NCI-H345 treated with DMSO at 0.1 percent for 48 hours (cell line): ENCODE measurements around the gene DSC2.
"Not testable (repeated sequence)": the region's sequence is repeated elsewhere in the genome, so short reads cannot be mapped to it uniquely, and the experiment has no call there.

Experiments used
- DNase-seq: peaks from one replicate; lab custom pipeline; 2025; ENCODE audit not compliant: unreplicated experiment; lab: John Stamatoyannopoulos, UW

The DSC2 gene

GRCh38 chr18:31102025-31102684 lies at the start of gene DSC2:
Gene DSC2, minus strand, starts transcription at chr18:31102421. Its CDS starts 450 bp downstream, at chr18:31101971.
- no peak for DNase-seq

GRCh38 chr18:31149351-31149750 lies 47.1 kb upstream of the DSC2 start:
- no peak for DNase-seq

- DNase-seq, result no peak
Measured at GRCh38 chr18:31148600-31148999, 46.4 kb upstream of the DSC2 start.

- DNase-seq, result no peak
Measured at GRCh38 chr18:31146809-31147208, 44.6 kb upstream of the DSC2 start.

- no peak for DNase-seq
Measured at GRCh38 chr18:31143025-31143424, 40.8 kb upstream of the DSC2 start.

GRCh38 chr18:31138709-31139108 lies 36.5 kb upstream of the DSC2 start:
- no peak for DNase-seq

- DNase-seq, result no peak
Measured at GRCh38 chr18:31134988-31135529, 32.8 kb upstream of the DSC2 start.

GRCh38 chr18:31129398-31130115 lies 27.3 kb upstream of the DSC2 start:
- no peak for DNase-seq

GRCh38 chr18:31125878-31126277 lies 23.7 kb upstream of the DSC2 start:
- no peak for DNase-seq

GRCh38 chr18:31123125-31123524 lies 20.9 kb upstream of the DSC2 start:
- not testable (repeated sequence) for DNase-seq

GRCh38 chr18:31120594-31120993 lies 18.4 kb upstream of the DSC2 start:
- DNase-seq, result no peak

GRCh38 chr18:31116853-31117595 lies 14.8 kb upstream of the DSC2 start:
- DNase-seq, result no peak

- DNase-seq, result no peak
Measured at GRCh38 chr18:31112804-31113203, 10.6 kb upstream of the DSC2 start.

- no peak for DNase-seq
Measured at GRCh38 chr18:31105733-31106132, 3.5 kb upstream of the DSC2 start.

GRCh38 chr18:31104444-31104843 lies 2.2 kb upstream of the DSC2 start:
- no peak for DNase-seq

- no peak for DNase-seq
Measured at GRCh38 chr18:31103423-31103822, 1.2 kb upstream of the DSC2 start.

GRCh38 chr18:31102941-31103340 lies 720 bp upstream of the DSC2 start:
- no peak for DNase-seq

- peak; percentile 19 for DNase-seq
Measured at GRCh38 chr18:31101183-31102024, 817 bp downstream of the DSC2 start.

- DNase-seq, result no peak
Measured at GRCh38 chr18:31100436-31101182, 1.6 kb downstream of the DSC2 start.
